Measurements from ENCODE around the gene NPAS3. TPM values are rescaled to one million over a fixed set of nuclear protein-coding genes. Genes with fewer than 3 reads are reported as not detected.

Gene NPAS3
- total and polyA plus RNA-seq, 7 donors: 0.04 to 1.5 (median 0.39) TPM

DNA sequence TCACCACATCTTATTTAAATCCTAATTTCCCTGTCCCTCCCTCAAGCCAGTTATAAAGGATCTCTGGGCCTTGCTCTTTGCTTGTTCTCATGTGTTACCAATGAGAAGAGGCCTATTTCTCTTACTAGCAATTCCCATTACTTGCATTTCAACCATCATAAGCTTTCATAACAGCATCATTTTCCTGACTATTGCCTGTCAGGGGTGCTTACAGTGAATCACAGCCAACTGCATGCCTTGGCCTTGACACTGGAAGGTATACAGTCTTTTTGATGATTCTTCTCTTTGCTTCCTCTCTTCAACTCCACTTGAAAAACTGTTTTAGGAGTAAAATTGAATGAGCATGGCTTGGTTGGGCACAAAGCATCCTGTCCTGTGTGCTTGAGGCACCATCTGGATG, 127.0 kb downstream of the NPAS3 start:
- Histone ChIP-seq H3K4me1 (no peaks in the 10 kb centered on the region), H3K9me3 (no peaks in the 10 kb centered on the region), H3K27me3 (ENCODE audit: insufficient read depth in 3 of 3, low read length in 2 of 3) (no peaks in the 10 kb centered on the region), H3K36me3 (ENCODE audit: insufficient read depth in 1 of 2, low read depth in 1 of 2) (no peaks in the 10 kb centered on the region), H3K27ac (no peak overlapping the region), H3K4me3 (no peak overlapping the region)
- ATAC-seq (no peak), DNase-seq (no peak)
- intact Hi-C loops (cut with DNase I): no loop called here
- TF ChIP-seq, protein P1, sequence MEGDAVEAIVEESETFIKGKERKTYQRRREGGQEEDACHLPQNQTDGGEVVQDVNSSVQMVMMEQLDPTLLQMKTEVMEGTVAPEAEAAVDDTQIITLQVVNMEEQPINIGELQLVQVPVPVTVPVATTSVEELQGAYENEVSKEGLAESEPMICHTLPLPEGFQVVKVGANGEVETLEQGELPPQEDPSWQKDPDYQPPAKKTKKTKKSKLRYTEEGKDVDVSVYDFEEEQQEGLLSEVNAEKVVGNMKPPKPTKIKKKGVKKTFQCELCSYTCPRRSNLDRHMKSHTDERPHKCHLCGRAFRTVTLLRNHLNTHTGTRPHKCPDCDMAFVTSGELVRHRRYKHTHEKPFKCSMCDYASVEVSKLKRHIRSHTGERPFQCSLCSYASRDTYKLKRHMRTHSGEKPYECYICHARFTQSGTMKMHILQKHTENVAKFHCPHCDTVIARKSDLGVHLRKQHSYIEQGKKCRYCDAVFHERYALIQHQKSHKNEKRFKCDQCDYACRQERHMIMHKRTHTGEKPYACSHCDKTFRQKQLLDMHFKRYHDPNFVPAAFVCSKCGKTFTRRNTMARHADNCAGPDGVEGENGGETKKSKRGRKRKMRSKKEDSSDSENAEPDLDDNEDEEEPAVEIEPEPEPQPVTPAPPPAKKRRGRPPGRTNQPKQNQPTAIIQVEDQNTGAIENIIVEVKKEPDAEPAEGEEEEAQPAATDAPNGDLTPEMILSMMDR (IDR thresholded peaks at IDR 0.05): no peak

DNA sequence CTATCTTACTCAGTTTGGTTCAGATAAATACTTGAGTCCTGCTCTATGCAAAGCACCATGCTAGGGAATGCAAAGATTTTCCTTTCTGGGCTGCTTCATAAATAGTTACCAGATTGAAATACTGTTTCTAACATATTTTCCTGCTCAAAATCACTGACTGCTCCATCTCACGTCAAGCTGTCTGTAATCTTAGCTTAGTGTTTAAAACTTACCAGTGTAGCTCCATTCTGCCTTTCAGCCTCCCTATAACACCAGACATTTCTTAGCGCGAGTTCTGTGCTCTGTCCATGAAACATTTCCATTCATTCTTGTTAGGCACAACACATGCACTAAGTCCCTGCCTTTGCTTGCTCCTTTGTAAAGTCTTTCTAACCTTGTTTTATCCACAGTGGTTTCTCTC, 129.4 kb downstream of the NPAS3 start:
- intact Hi-C loops (cut with DNase I): no loop called here
- Histone ChIP-seq H3K4me3 (no peak overlapping the region), H3K9me3 (no peaks in the 10 kb centered on the region), H3K4me1 (no peaks in the 10 kb centered on the region), H3K36me3 (ENCODE audit: insufficient read depth in 1 of 2, low read depth in 1 of 2) (no peaks in the 10 kb centered on the region), H3K27me3 (ENCODE audit: insufficient read depth in 3 of 3, low read length in 2 of 3) (no peaks in the 10 kb centered on the region), H3K27ac (no peak overlapping the region)
- 97 to 99% (median 98%) methylated on average over 3 of the region's 3 CpGs for WGBS, 3 donors
- TF ChIP-seq, protein P1 (IDR thresholded peaks at IDR 0.05): no peak
- DNase-seq (no peak), ATAC-seq (no peak)

DNA sequence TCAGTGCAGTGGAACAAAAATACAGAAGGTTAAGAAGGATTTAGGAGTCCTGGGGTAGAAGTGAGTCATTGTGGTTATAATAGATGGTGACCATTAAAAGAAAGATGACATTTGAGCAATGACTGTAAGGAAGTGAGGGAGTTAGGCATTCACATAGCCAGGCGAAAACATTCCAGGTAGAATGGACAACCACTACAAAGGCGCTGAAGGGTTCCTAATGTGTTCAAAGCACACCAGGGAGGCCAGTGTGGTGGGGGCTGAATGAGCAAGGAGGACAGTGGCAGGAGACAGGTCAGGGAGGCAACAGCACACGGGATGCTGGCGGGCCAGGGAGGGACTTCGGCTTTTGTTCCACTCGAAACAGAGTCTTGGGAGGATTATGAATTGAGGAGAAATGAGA, 129.9 kb downstream of the NPAS3 start:
- ATAC-seq (no peak), DNase-seq (no peak)
- TF ChIP-seq, protein P1 (IDR thresholded peaks at IDR 0.05): no peak
- Histone ChIP-seq H3K4me1 (no peaks in the 10 kb centered on the region), H3K9me3 (no peaks in the 10 kb centered on the region), H3K4me3 (no peak overlapping the region), H3K36me3 (ENCODE audit: insufficient read depth in 1 of 2, low read depth in 1 of 2) (no peaks in the 10 kb centered on the region), H3K27me3 (ENCODE audit: insufficient read depth in 3 of 3, low read length in 2 of 3) (no peaks in the 10 kb centered on the region), H3K27ac (no peak overlapping the region)
- WGBS, 3 donors: 92 to 96% (median 93%) methylated on average over 6 of the region's 6 CpGs
- intact Hi-C loops (cut with DNase I): no loop called here

- H3K27ac ChIP-seq: no peak overlapping the region
- WGBS, 3 donors: 95 to 97% (median 95%) methylated on average over 5 of the region's 5 CpGs
- DNase-seq: no peak
- no peak for ATAC-seq
- TF ChIP-seq, protein P1 (IDR thresholded peaks at IDR 0.05): no peak
- H3K9me3 ChIP-seq: no peaks in the 10 kb centered on the region
- no peaks in the 10 kb centered on the region for H3K4me1 ChIP-seq
- no peaks in the 10 kb centered on the region for H3K36me3 ChIP-seq (ENCODE audit: insufficient read depth in 1 of 2, low read depth in 1 of 2)
- no peaks in the 10 kb centered on the region for H3K27me3 ChIP-seq (ENCODE audit: insufficient read depth in 3 of 3, low read length in 2 of 3)
- intact Hi-C loops (cut with DNase I): no loop called here
- H3K4me3 ChIP-seq: no peak overlapping the region
Observed at GRCh38 chr14:33070475-33070874, 131.8 kb downstream of the NPAS3 start.

GRCh38 chr14:33073023-33073422, 134.3 kb downstream of the NPAS3 start:
- WGBS, 3 donors: 63 to 73% (median 69%) methylated on average over 1 of the region's 1 CpG
- intact Hi-C loops (cut with DNase I): no loop called here
- Histone ChIP-seq H3K27me3 (ENCODE audit: insufficient read depth in 3 of 3, low read length in 2 of 3) (no peaks in the 10 kb centered on the region), H3K4me3 (no peak overlapping the region), H3K4me1 (no peaks in the 10 kb centered on the region), H3K27ac (no peak overlapping the region), H3K9me3 (no peaks in the 10 kb centered on the region), H3K36me3 (ENCODE audit: insufficient read depth in 1 of 2, low read depth in 1 of 2) (no peaks in the 10 kb centered on the region)
- DNase-seq: no peak
- TF ChIP-seq, protein P1 (IDR thresholded peaks at IDR 0.05): no peak
- ATAC-seq: no peak

Data from psoas muscle (tissue), 8 donors.